CD14-positive monocyte (primary cell): ENCODE results near the gene ZFYVE1. TPM values are rescaled to one million over a fixed set of nuclear protein-coding genes. Genes with fewer than 3 reads are reported as not detected.

ENCODE experiments used
- DNase-seq, 3 donors: peaks; one replicate each; pipeline ENCODE4 v3.0.0-alpha.2; 2011 to 2022
- H2AFZ ChIP-seq: 2 replicates; pipeline ENCODE4 v1.6.0; 2012; ENCODE audit warnings: mild to moderate bottlenecking, low read depth, low read length, inconsistent platforms; ENCODE audit not compliant: insufficient read depth, poor library complexity, severe bottlenecking
- H3K27ac ChIP-seq, 2 donors: 1 replicate in 1 of 2; 2 replicates in 1 of 2; pipeline ENCODE4 v1.5.1; 2012 to 2013; ENCODE audit warnings: low read length in 2 of 2, control low read depth in 1 of 2, inconsistent platforms in 1 of 2, low read depth in 1 of 2, mild to moderate bottlenecking in 1 of 2
- H3K27me3 ChIP-seq, 2 donors: one replicate each; pipeline versions ENCODE4 v1.6.0 to v1.6.1; 2011 to 2013; ENCODE audit warnings: low read length in 2 of 2; ENCODE audit not compliant: control insufficient read depth in 2 of 2, insufficient read depth in 2 of 2
- H3K36me3 ChIP-seq, 2 donors: replicated peaks in 1 of 2; 1 replicate in 1 of 2; 2 replicates in 1 of 2; pipeline versions ENCODE4 v1.5.1 to v1.6.1; 2012 to 2013; ENCODE audit warnings: low read length in 2 of 2, control low read depth in 1 of 2, inconsistent platforms in 1 of 2, mild to moderate bottlenecking in 1 of 2; ENCODE audit not compliant: insufficient read depth in 2 of 2, control insufficient read depth in 1 of 2
- H3K4me1 ChIP-seq, 2 donors: 1 replicate in 1 of 2; 2 replicates in 1 of 2; pipeline versions ENCODE4 v1.5.1 to v1.6.1; 2012 to 2013; ENCODE audit warnings: low read length in 2 of 2, control low read depth in 1 of 2, inconsistent platforms in 1 of 2, mild to moderate bottlenecking in 1 of 2, moderate library complexity in 1 of 2; ENCODE audit not compliant: insufficient read depth in 2 of 2, control insufficient read depth in 1 of 2
- H3K4me2 ChIP-seq: replicated peaks from 2 replicates; pipeline ENCODE3; 2012; ENCODE audit warnings: low read length, moderate library complexity, mild to moderate bottlenecking; ENCODE audit not compliant: poor library complexity, severe bottlenecking; ENCODE audit errors: extremely low read depth
- H3K4me3 ChIP-seq, 3 experiments: fragments of 200-600 bp in 1 of 3; sonication (generic) in 1 of 3; replicated peaks in 1 of 3; 1 replicate in 2 of 3; 2 replicates in 1 of 3; pipeline ENCODE4 v1.5.1; 2011 to 2013; ENCODE audit warnings: low read length in 3 of 3, mild to moderate bottlenecking in 3 of 3, control low read depth in 2 of 3, low read depth in 2 of 3, inconsistent platforms in 1 of 3, moderate library complexity in 1 of 3
- H3K79me2 ChIP-seq: 2 replicates; pipeline ENCODE4 v1.6.0; 2012; ENCODE audit warnings: mild to moderate bottlenecking, control low read depth, inconsistent platforms, low read length, moderate library complexity; ENCODE audit not compliant: insufficient read depth
- H3K9ac ChIP-seq: 2 replicates; pipeline ENCODE4 v1.6.0; 2017; ENCODE audit warnings: low read length, mild to moderate bottlenecking; ENCODE audit not compliant: insufficient read depth, poor library complexity, severe bottlenecking
- H3K9me3 ChIP-seq, 2 donors: replicated peaks in 1 of 2; 1 replicate in 1 of 2; 2 replicates in 1 of 2; pipeline versions ENCODE4 v1.5.1 to v1.6.1; 2012 to 2013; ENCODE audit warnings: low read length in 2 of 2, control low read depth in 1 of 2; ENCODE audit not compliant: control insufficient read depth in 1 of 2, insufficient read depth in 1 of 2
- H4K20me1 ChIP-seq: 2 replicates; pipeline ENCODE4 v1.6.0; 2012; ENCODE audit warnings: mild to moderate bottlenecking, low read length, control low read depth, moderate library complexity; ENCODE audit not compliant: insufficient read depth
- H3K27ac Mint-ChIP-seq, 7 donors: one replicate each; pipeline ENCODE4 v1.8.0; 2020; ENCODE audit warnings: mild to moderate bottlenecking in 7 of 7, mixed read lengths in 7 of 7, moderate library complexity in 6 of 7, inconsistent platforms in 2 of 7
- H3K27me3 Mint-ChIP-seq, 3 donors: one replicate each; pipeline ENCODE4 v1.8.0; 2021 to 2022; ENCODE audit warnings: low read depth in 3 of 3, mild to moderate bottlenecking in 3 of 3, mixed read lengths in 3 of 3, moderate library complexity in 3 of 3, inconsistent platforms in 1 of 3
- H3K36me3 Mint-ChIP-seq, 2 donors: one replicate each; pipeline ENCODE4 v1.8.0; 2020; ENCODE audit warnings: mixed read lengths in 2 of 2, inconsistent platforms in 1 of 2, mild to moderate bottlenecking in 1 of 2
- H3K4me1 Mint-ChIP-seq: one replicate; pipeline ENCODE4 v1.8.0; 2020; ENCODE audit warnings: mild to moderate bottlenecking, mixed read lengths
- H3K4me3 Mint-ChIP-seq, 2 donors: one replicate each; pipeline ENCODE4 v1.8.0; 2020; ENCODE audit warnings: mild to moderate bottlenecking in 2 of 2, mixed read lengths in 2 of 2, moderate library complexity in 1 of 2
- H3K9me3 Mint-ChIP-seq, 7 donors: one replicate each; pipeline ENCODE4 v1.8.0; 2020 to 2022; ENCODE audit warnings: mixed read lengths in 7 of 7, mild to moderate bottlenecking in 6 of 7, moderate library complexity in 6 of 7, inconsistent platforms in 2 of 7
- CTCF ChIP-seq: fragments of 200-600 bp; IDR thresholded peaks from one replicate; pipeline ENCODE4 v1.8.0; 2022; ENCODE audit warnings: antibody characterized with exemption, mild to moderate bottlenecking
- WGBS: methylation state at CpG from one replicate; pipeline ENCODE4 v1.1.5; 2013; ENCODE audit warnings: missing lambda C conversion rate; ENCODE audit not compliant: insufficient coverage; 5-methylcytosine and 5-hydroxymethylcytosine counted together
- intact Hi-C, 2 donors: fragments of 100-400 bp; cut with micrococcal nuclease; formaldehyde crosslinking; loops; one replicate each; pipeline versions ENCODE4 v1.15.0 to v1.15.1; 2023
- polyA plus RNA-seq, 3 donors: library from polyadenylated mRNA; depleted of rRNA in 1 of 3; unstranded in 2 of 3; stranded (reverse) in 1 of 3; fragments of 300-500 nt in 2 of 3; fragments of >200 nt in 1 of 3; fragmentation: Illumina TruSeq in 2 of 3; gene quantifications; 1 replicate in 2 of 3; 2 replicates in 1 of 3; pipeline ENCODE4 v1.2.3, GENCODE V29; 2012 to 2021

ZFYVE1 gene
- polyA plus RNA-seq, 3 donors: 4.9 to 18.6 (median 5.3) TPM

DNA sequence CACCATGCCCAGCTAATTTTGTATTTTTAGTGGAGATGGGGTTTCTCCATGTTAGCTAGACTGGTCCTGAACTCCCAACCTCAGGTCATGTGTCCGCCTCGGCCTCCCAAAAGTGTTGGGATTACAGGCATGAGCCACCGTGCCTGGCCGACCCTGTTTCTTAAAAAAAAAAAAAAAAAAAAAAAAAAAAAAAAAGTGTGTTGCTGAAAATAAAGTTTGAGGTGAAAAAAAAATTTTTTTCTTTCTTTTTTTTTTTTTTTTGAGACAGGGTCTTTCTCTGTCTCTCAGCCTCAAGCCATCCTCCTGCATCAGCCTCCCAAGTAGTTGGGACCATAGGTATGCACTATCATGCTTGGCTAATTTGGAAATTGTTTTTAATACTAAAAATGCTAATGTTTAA lies 42.7 kb upstream of the ZFYVE1 start:
- Histone ChIP-seq H3K4me1 (no peaks in the 10 kb centered on the region), H3K4me3 (no peak overlapping the region), H3K27ac (no peak overlapping the region), H3K27me3 (no peaks in the 10 kb centered on the region), H4K20me1 (peaks cover 100% of the 10 kb centered on the region), H3K9ac (no peak overlapping the region), H3K79me2 (peaks cover 100% of the 10 kb centered on the region), H3K9me3 (no peaks in the 10 kb centered on the region), H2AFZ (no peak overlapping the region), H3K36me3 (peaks cover 47 to 85% of the 10 kb centered on the region in 2 donors), H3K4me2 (no peak overlapping the region)
- no peak overlapping the region for H3K27ac Mint-ChIP-seq
- peaks cover 0 to 2% (median 0%) of the 10 kb centered on the region in 3 donors for H3K27me3 Mint-ChIP-seq
- H3K36me3 Mint-ChIP-seq: peaks cover 25 to 81% of the 10 kb centered on the region in 2 donors
- WGBS: no CpG with 5 or more reads among the region's 4 CpGs
- intact Hi-C loops: no loop called here
- TF ChIP-seq CTCF: no peak
- no peaks in the 10 kb centered on the region for H3K9me3 Mint-ChIP-seq
- no peak for DNase-seq
- no peaks in the 10 kb centered on the region for H3K4me1 Mint-ChIP-seq
- H3K4me3 Mint-ChIP-seq: no peak overlapping the region

DNA sequence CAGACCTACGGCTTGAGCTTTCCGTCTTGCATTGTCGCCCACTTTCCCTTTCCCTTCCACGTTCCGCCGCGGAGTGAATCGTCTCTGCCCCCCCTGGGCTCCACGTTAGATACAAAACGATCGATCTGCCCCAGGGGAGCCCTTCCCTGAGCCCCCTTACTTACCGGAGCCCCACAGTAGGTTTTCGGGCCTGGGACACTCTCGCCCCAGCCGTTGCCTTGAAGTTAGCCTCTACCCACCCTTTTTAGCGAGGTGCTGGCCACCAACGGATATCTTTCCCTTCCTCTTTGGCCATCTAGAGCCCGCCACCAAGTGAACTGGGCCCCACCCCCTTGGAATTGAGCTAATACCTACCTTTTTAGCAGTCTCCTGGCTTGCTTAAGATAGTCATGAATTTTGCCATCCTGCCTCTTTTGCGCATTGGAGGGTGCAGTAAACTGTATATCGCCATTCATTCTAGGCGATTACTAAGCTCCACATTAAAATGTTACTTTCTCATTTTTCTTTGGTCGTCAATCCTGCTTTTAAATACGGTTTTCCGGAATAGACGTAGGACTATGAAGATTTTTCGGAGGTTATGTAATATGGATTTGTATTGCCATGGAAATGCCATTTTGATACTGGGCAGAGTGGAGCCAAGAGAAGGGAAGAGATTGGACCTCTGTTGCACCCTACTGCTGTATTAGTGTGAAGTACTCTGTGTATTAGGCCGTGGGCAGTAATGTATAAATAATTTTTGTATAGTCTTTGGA lies 32.2 kb upstream of the ZFYVE1 start:
- Histone ChIP-seq H3K4me1 (peaks cover 15 to 23% of the 10 kb centered on the region in 2 donors), H3K4me2 (peak overlapping the region; percentile 76)
- 0% methylated on average over 22 of the region's 27 CpGs for WGBS

More for the DNA sequence above, 32.2 kb upstream of the ZFYVE1 start:
- Mint-ChIP-seq H3K27me3 (peaks cover 0 to 6% (median 2%) of the 10 kb centered on the region in 3 donors), H3K27ac (no peak overlapping the region), H3K9me3 (peaks cover 0 to 2% (median 0%) of the 10 kb centered on the region in 7 donors), H3K36me3 (peaks cover 15 to 29% of the 10 kb centered on the region in 2 donors), H3K4me1 (peaks cover 24% of the 10 kb centered on the region), H3K4me3 (no peak overlapping the region)
- DNase-seq: peak; percentile 28 to 45 (median 42)
- intact Hi-C loops: loop anchor here (2.0 to 5.0 kb wide), 2 partner anchors 32 to 78 kb away; partner anchors contain the start of genes PSEN1 (in 1 of the 2) and ZFYVE1 (in 1 of the 2)
- Histone ChIP-seq H3K27ac (peak overlapping the region; percentile 88 to 99), H3K79me2 (peaks cover 57% of the 10 kb centered on the region), H3K27me3 (no peaks in the 10 kb centered on the region), H4K20me1 (peaks cover 51% of the 10 kb centered on the region), H3K9ac (peak overlapping the region; percentile 90), H3K9me3 (peaks cover 0 to 3% of the 10 kb centered on the region in 2 donors), H3K4me3 (peak overlapping the region; percentile 67 to 93 (median 92)), H2AFZ (peak overlapping the region; percentile 94), H3K36me3 (peaks cover under 1 to 28% of the 10 kb centered on the region in 2 donors)
- TF ChIP-seq CTCF: no peak
